Measurements from ENCODE around the gene SNCG. TPM values are rescaled to one million over a fixed set of nuclear protein-coding genes. Genes with fewer than 3 reads are reported as not detected.
"Not testable (repeated sequence)": the region's sequence is repeated elsewhere in the genome, so short reads cannot be mapped to it uniquely, and the experiment has no call there.

SNCG gene
- not detected in 2 replicates for total RNA-seq

GRCh38 chr10:86958116-86958900 is at the start of gene SNCG:
Gene SNCG, plus strand, starts transcription at chr10:86958599. Its CDS starts 99 bp downstream, at chr10:86958698.
- no peak for DNase-seq (ENCODE audit: low spot score)
- Mint-ChIP-seq H3K27me3 (ENCODE audit: low read depth) (no peaks in the 10 kb centered on the region), H3K36me3 (ENCODE audit: low read depth) (no peaks in the 10 kb centered on the region), H3K9me3 (no peaks in the 10 kb centered on the region), H3K27ac (no peak within 1 kb of the TSS), H3K4me1 (ENCODE audit: low read depth) (peaks cover 2% of the 10 kb centered on the region), H3K4me3 (ENCODE audit: low read depth) (no peak within 1 kb of the TSS)
- intact Hi-C loops (cut with micrococcal nuclease), result no loop called here

GRCh38 chr10:86914734-86915133 is 43.7 kb upstream of the SNCG start:
- Mint-ChIP-seq H3K4me3 (ENCODE audit: low read depth) (no peak overlapping the region), H3K27ac (no peak overlapping the region), H3K4me1 (ENCODE audit: low read depth) (no peaks in the 10 kb centered on the region), H3K36me3 (ENCODE audit: low read depth) (peaks cover 6% of the 10 kb centered on the region), H3K27me3 (ENCODE audit: low read depth) (no peaks in the 10 kb centered on the region), H3K9me3 (no peaks in the 10 kb centered on the region)
- intact Hi-C loops (cut with micrococcal nuclease), result no loop called here
- DNase-seq (ENCODE audit: low spot score), result no peak

- Mint-ChIP-seq H3K36me3 (ENCODE audit: low read depth) (peaks cover 12% of the 10 kb centered on the region), H3K27ac (no peak overlapping the region), H3K9me3 (no peaks in the 10 kb centered on the region), H3K27me3 (ENCODE audit: low read depth) (no peaks in the 10 kb centered on the region), H3K4me3 (ENCODE audit: low read depth) (no peak overlapping the region), H3K4me1 (ENCODE audit: low read depth) (no peaks in the 10 kb centered on the region)
- intact Hi-C loops (cut with micrococcal nuclease), result no loop called here
- DNase-seq (ENCODE audit: low spot score), result no peak
Measured at GRCh38 chr10:86918022-86918471, 40.4 kb upstream of the SNCG start.

GRCh38 chr10:86922553-86922961 is 35.8 kb upstream of the SNCG start:
- Mint-ChIP-seq H3K36me3 (ENCODE audit: low read depth) (peaks cover 11% of the 10 kb centered on the region), H3K27me3 (ENCODE audit: low read depth) (no peaks in the 10 kb centered on the region), H3K9me3 (no peaks in the 10 kb centered on the region), H3K4me1 (ENCODE audit: low read depth) (no peaks in the 10 kb centered on the region), H3K27ac (no peak overlapping the region), H3K4me3 (ENCODE audit: low read depth) (no peak overlapping the region)
- no peak for DNase-seq (ENCODE audit: low spot score)
- intact Hi-C loops (cut with micrococcal nuclease), result no loop called here

- Mint-ChIP-seq H3K27ac (no peak overlapping the region), H3K36me3 (ENCODE audit: low read depth) (peaks cover 3% of the 10 kb centered on the region), H3K4me1 (ENCODE audit: low read depth) (peaks cover 4% of the 10 kb centered on the region), H3K27me3 (ENCODE audit: low read depth) (no peaks in the 10 kb centered on the region), H3K9me3 (no peaks in the 10 kb centered on the region), H3K4me3 (ENCODE audit: low read depth) (no peak overlapping the region)
- intact Hi-C loops (cut with micrococcal nuclease), result no loop called here
- no peak for DNase-seq (ENCODE audit: low spot score)
Measured at GRCh38 chr10:86929468-86930380, 28.7 kb upstream of the SNCG start.

- intact Hi-C loops (cut with micrococcal nuclease), result no loop called here
- no peak for DNase-seq (ENCODE audit: low spot score)
- H3K9me3 Mint-ChIP-seq, result no peaks in the 10 kb centered on the region
- H3K4me3 Mint-ChIP-seq (ENCODE audit: low read depth), result no peak overlapping the region
- peaks cover 3% of the 10 kb centered on the region for H3K36me3 Mint-ChIP-seq (ENCODE audit: low read depth)
- H3K27me3 Mint-ChIP-seq (ENCODE audit: low read depth), result no peaks in the 10 kb centered on the region
- no peak overlapping the region for H3K27ac Mint-ChIP-seq
- peaks cover 4% of the 10 kb centered on the region for H3K4me1 Mint-ChIP-seq (ENCODE audit: low read depth)
Measured at GRCh38 chr10:86931872-86932271, 26.5 kb upstream of the SNCG start.

- H3K36me3 Mint-ChIP-seq (ENCODE audit: low read depth), result peaks cover 3% of the 10 kb centered on the region
- no peak overlapping the region for H3K27ac Mint-ChIP-seq
- H3K27me3 Mint-ChIP-seq (ENCODE audit: low read depth), result no peaks in the 10 kb centered on the region
- peaks cover 4% of the 10 kb centered on the region for H3K4me1 Mint-ChIP-seq (ENCODE audit: low read depth)
- no peak overlapping the region for H3K4me3 Mint-ChIP-seq (ENCODE audit: low read depth)
- intact Hi-C loops (cut with micrococcal nuclease), result no loop called here
- H3K9me3 Mint-ChIP-seq, result no peaks in the 10 kb centered on the region
- DNase-seq (ENCODE audit: low spot score), result no peak
Measured at GRCh38 chr10:86932674-86933073, 25.7 kb upstream of the SNCG start.

GRCh38 chr10:86934162-86934711 is 24.2 kb upstream of the SNCG start:
- H3K9me3 Mint-ChIP-seq; H3K4me1 Mint-ChIP-seq (ENCODE audit: low read depth); H3K4me3 Mint-ChIP-seq (ENCODE audit: low read depth); DNase-seq (ENCODE audit: low spot score); H3K27ac Mint-ChIP-seq; intact Hi-C loops (cut with micrococcal nuclease); H3K27me3 Mint-ChIP-seq (ENCODE audit: low read depth); H3K36me3 Mint-ChIP-seq (ENCODE audit: low read depth): not testable (repeated sequence)

GRCh38 chr10:86936661-86937501 is 21.5 kb upstream of the SNCG start:
- intact Hi-C loops (cut with micrococcal nuclease), result no loop called here
- Mint-ChIP-seq H3K36me3 (ENCODE audit: low read depth) (no peaks in the 10 kb centered on the region), H3K4me1 (ENCODE audit: low read depth) (peaks cover 7% of the 10 kb centered on the region), H3K9me3 (no peaks in the 10 kb centered on the region), H3K27me3 (ENCODE audit: low read depth) (no peaks in the 10 kb centered on the region), H3K27ac (no peak overlapping the region), H3K4me3 (ENCODE audit: low read depth) (no peak overlapping the region)
- no peak for DNase-seq (ENCODE audit: low spot score)

GRCh38 chr10:86937502-86938154 is 20.8 kb upstream of the SNCG start:
- Mint-ChIP-seq H3K27me3 (ENCODE audit: low read depth) (no peaks in the 10 kb centered on the region), H3K4me3 (ENCODE audit: low read depth) (no peak overlapping the region), H3K4me1 (ENCODE audit: low read depth) (peaks cover 5% of the 10 kb centered on the region), H3K9me3 (no peaks in the 10 kb centered on the region), H3K27ac (no peak overlapping the region), H3K36me3 (ENCODE audit: low read depth) (no peaks in the 10 kb centered on the region)
- DNase-seq (ENCODE audit: low spot score), result peak; percentile 6
- intact Hi-C loops (cut with micrococcal nuclease), result no loop called here

- no peak overlapping the region for H3K27ac Mint-ChIP-seq
- no peaks in the 10 kb centered on the region for H3K27me3 Mint-ChIP-seq (ENCODE audit: low read depth)
- no peaks in the 10 kb centered on the region for H3K9me3 Mint-ChIP-seq
- H3K36me3 Mint-ChIP-seq (ENCODE audit: low read depth), result no peaks in the 10 kb centered on the region
- intact Hi-C loops (cut with micrococcal nuclease), result no loop called here
- peak; percentile 7 for DNase-seq (ENCODE audit: low spot score)
- H3K4me1 Mint-ChIP-seq (ENCODE audit: low read depth), result peaks cover 2% of the 10 kb centered on the region
- no peak overlapping the region for H3K4me3 Mint-ChIP-seq (ENCODE audit: low read depth)
Measured at GRCh38 chr10:86938260-86938659, 20.1 kb upstream of the SNCG start.

GRCh38 chr10:86940076-86940475 is 18.3 kb upstream of the SNCG start:
- DNase-seq (ENCODE audit: low spot score); H3K27me3 Mint-ChIP-seq (ENCODE audit: low read depth); H3K36me3 Mint-ChIP-seq (ENCODE audit: low read depth); H3K9me3 Mint-ChIP-seq; intact Hi-C loops (cut with micrococcal nuclease); H3K4me1 Mint-ChIP-seq (ENCODE audit: low read depth); H3K4me3 Mint-ChIP-seq (ENCODE audit: low read depth); H3K27ac Mint-ChIP-seq: not testable (repeated sequence)
